ENCODE data around the gene PCOLCE2.
"Not testable (repeated sequence)": the region's sequence is repeated elsewhere in the genome, so short reads cannot be mapped to it uniquely, and the experiment has no call there.

PCOLCE2 gene

DNA sequence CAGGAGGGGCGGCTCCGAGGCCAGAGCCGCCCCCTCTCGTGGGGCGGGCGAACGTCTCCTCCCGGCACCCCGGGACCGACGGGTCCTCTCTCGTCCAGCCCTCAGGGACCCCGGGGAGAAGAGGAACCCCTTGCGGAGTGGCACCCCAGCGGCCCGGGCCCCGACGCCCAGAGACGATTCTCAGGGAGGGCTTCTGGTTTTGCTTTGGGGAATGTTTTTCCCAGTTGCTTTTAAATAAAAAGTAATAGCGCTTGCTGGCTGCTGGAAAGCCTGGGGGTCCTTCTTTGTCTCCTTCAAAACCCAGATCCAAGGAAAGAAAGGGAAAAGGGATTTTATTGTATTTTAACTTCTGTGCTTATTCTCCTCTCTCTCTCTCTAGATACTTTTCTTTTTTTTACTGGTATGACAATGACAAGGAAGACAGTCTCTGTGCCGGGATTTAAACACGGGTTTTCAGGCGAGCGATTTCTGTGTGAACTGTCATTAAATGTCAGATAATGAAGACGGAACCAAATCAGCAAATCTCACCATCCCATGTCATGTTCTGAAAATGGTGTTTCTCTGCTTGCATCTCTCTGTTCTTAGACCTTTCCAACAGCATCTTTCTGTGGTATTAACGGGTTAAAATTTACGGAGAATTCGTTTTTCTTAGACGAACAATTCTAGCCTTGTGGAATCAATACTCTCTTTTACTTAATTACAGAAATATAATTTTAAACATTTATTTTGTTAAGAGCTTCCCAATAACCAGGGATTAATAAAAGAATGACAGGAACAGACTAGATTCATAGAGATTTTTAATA is 530 bp upstream of the PCOLCE2 start:
- no peaks in the 10 kb centered on the region for H3K36me3 Mint-ChIP-seq
- peak overlapping the region; percentile 49 for H3K4me3 Mint-ChIP-seq
- H3K27ac Mint-ChIP-seq: no peak overlapping the region
- DNase-seq (ENCODE audit: low spot score in 2 of 2) (no peak), ATAC-seq (ENCODE audit: low read depth) (no peak)
- H3K27me3 Mint-ChIP-seq: peaks cover 14% of the 10 kb centered on the region
- H3K4me1 Mint-ChIP-seq: no peaks in the 10 kb centered on the region
- H3K9me3 Mint-ChIP-seq: no peaks in the 10 kb centered on the region

DNA sequence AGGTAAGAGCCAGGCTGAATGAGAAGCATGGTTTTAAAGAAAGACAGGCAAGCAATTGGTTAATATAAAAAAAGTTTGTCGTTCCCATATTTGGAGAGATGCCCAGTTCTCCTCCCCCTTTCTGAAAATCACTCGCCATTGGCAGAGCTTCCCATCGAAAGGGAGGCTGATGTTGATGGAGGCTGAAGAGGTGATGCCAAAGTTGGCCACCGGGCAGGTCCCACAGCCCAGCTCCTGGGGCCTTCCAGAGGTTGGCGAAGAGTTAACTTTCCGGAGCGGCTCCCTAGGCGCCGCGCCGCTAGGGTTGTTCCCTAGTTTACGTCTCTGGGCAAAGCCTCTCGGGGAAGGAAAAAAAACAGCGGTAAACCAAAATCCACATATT is 793 bp downstream of the PCOLCE2 start:
- ATAC-seq (ENCODE audit: low read depth) (no peak), DNase-seq (ENCODE audit: low spot score in 2 of 2) (no peak)
- no peaks in the 10 kb centered on the region for H3K9me3 Mint-ChIP-seq
- H3K4me3 Mint-ChIP-seq: peak overlapping the region; percentile 65
- peaks cover 14% of the 10 kb centered on the region for H3K27me3 Mint-ChIP-seq
- H3K4me1 Mint-ChIP-seq: no peaks in the 10 kb centered on the region
- H3K36me3 Mint-ChIP-seq: no peaks in the 10 kb centered on the region
- H3K27ac Mint-ChIP-seq: no peak overlapping the region

DNA sequence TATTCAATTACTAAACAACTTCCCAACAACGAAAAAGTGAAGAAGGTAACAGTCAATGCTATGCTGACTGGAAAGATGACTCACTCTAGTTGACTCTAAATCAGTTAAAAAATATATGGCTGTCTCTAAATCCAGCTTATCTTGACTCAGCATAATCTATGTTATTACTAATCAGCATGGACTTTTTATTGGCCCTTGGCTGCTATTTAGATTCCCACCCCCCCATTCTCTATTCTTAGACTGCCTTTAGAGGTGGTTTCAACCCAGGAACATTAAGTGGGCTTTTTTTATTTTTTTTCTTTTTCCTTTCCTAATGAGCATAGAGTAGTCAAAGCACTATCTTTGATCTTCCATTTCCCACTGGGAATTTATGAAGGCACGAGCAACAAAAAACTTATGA is 1.9 kb downstream of the PCOLCE2 start:
- no peak for DNase-seq (ENCODE audit: low spot score in 2 of 2)
- peaks cover 10% of the 10 kb centered on the region for H3K27me3 Mint-ChIP-seq
- H3K4me1 Mint-ChIP-seq: no peaks in the 10 kb centered on the region
- no peak overlapping the region for H3K4me3 Mint-ChIP-seq
- H3K36me3 Mint-ChIP-seq: no peaks in the 10 kb centered on the region
- no peak overlapping the region for H3K27ac Mint-ChIP-seq
- no peaks in the 10 kb centered on the region for H3K9me3 Mint-ChIP-seq
- no peak for ATAC-seq (ENCODE audit: low read depth)

DNA sequence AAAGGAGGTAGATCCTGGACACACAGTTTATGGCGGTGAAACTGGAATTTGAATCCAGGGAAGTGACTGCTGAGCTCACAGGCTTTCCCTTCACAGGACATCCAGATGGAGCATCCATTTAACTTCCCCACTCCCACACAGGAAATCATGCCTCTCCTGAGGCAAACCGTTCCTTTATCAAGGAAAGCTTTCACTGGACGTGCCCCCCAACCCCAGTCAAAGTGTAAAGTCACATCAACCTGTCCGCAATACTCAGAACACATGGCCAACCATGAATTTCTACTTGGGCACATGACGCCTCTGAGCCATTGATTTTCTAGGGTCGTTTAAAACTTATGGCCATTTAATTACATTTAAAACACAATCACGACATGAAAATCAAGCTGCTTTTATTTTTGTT is 2.9 kb downstream of the PCOLCE2 start:
- DNase-seq (ENCODE audit: low spot score in 2 of 2) (no peak), ATAC-seq (ENCODE audit: low read depth) (no peak)
- Mint-ChIP-seq H3K4me3 (no peak overlapping the region), H3K27me3 (peaks cover 11% of the 10 kb centered on the region), H3K4me1 (no peaks in the 10 kb centered on the region), H3K9me3 (no peaks in the 10 kb centered on the region), H3K36me3 (no peaks in the 10 kb centered on the region), H3K27ac (no peak overlapping the region)

DNA sequence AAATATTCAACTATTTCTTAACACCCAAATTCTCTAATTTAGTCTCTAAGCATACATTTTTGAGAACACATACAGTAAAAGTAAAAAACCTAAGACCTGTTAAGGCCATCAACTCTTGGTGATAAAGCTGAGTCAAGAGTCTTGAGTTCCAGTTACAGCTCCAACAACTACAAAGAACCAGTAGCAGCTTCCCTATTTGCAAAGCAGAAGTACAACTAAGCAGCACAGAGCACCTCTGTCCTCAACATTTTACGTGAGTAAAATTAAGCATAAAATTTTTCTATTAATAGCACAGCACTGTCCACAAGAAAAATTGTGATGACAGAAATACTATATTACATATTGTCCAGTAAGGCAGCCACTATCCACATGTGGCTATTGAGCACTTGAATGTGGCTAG is 4.4 kb downstream of the PCOLCE2 start:
- H3K27me3 Mint-ChIP-seq: peaks cover 9% of the 10 kb centered on the region
- no peak for ATAC-seq (ENCODE audit: low read depth)
- no peaks in the 10 kb centered on the region for H3K36me3 Mint-ChIP-seq
- no peaks in the 10 kb centered on the region for H3K4me1 Mint-ChIP-seq
- DNase-seq (ENCODE audit: low spot score in 2 of 2): no peak
- H3K27ac Mint-ChIP-seq: no peak overlapping the region
- no peak overlapping the region for H3K4me3 Mint-ChIP-seq
- H3K9me3 Mint-ChIP-seq: no peaks in the 10 kb centered on the region

DNA sequence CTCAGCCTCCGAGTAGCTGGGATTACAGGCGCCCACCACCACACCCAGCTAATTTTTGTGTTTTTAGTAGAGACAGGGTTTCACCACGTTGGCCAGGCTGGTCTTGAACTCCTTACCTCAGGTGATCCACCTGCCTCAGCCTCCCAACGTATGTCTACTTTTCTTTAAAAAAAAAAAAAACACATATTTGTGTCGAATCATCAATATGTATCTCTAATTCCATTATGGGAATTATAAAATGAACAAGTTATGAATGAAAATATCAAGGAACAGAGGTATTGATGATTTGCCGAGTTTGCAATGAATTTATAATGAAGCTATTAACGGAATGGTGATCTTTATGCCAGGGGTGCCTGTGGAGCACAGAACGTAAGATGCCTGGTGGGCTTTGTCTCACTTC is 5.3 kb downstream of the PCOLCE2 start:
- H3K4me3 Mint-ChIP-seq; H3K36me3 Mint-ChIP-seq; H3K27ac Mint-ChIP-seq; ATAC-seq (ENCODE audit: low read depth); H3K9me3 Mint-ChIP-seq; H3K4me1 Mint-ChIP-seq; DNase-seq (ENCODE audit: low spot score in 2 of 2); H3K27me3 Mint-ChIP-seq: not testable (repeated sequence)

DNA sequence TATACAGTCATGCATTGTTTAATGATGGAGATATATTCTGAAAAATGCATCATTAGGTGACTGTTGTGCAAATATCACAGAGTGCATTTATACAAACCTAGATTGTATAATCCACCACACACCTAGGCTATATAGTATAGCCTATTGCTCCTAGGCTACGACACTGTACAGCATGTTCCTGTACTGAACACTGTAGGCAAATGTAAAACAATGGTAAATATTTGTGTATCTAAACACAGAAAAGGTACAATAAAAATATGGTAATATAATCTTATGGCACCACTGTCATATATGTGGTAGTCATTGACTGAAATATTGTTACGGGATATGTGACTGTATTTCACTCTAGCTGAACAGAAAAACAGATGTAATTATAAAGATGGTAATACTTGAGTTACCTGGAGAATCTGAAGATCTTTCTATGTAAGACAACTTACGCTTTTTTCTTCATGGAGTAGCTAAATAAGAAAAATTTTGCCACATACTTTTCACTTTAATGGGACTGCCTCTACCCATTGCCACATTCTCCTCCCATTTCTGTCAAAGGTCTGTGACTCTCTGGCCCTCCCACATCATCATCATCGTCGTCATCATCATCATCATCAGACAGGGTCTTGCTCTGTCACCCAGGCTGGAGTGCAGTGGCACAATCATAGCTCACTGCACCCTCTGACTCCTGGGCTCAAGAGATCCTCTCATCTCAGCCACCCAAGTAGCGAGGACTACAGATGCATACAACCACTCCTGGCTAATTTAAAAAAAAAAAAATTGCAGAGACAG is 7.2 kb downstream of the PCOLCE2 start:
- Mint-ChIP-seq H3K4me1 (no peaks in the 10 kb centered on the region), H3K9me3 (no peaks in the 10 kb centered on the region), H3K36me3 (no peaks in the 10 kb centered on the region), H3K27ac (no peak overlapping the region), H3K4me3 (no peak overlapping the region), H3K27me3 (peaks cover 9% of the 10 kb centered on the region)
- DNase-seq (ENCODE audit: low spot score in 2 of 2): no peak
- no peak for ATAC-seq (ENCODE audit: low read depth)

DNA sequence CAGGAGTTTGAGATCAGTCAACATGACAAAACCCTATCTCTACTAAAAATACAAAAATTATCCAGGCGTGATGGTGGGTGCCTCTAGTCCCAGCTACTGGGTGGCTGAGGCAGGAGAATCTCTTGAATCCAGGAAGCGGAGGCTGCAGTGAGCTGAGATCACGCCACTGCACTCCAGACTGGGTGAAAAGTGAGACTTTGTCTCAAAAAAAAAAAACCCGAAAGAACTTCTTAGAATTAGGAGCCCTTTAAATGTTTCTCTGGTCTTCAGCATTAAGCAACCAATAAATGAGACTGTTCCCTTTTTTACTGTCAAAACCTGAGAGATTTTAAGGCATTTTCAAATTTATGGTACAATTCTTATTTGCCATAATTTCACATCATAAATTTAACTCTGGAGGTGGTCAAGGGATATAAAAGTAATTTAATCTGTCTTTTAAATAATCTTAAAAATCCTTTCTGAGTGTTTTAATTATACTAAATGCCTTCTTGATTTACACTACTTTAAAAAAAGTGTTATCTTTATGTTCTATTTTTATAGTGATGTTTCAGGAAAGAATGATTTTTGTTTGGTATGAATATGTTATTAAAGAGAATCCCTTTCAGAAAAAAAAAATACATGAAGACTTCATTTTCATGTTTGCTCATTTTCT is 10.1 kb downstream of the PCOLCE2 start:
- Mint-ChIP-seq H3K9me3 (no peaks in the 10 kb centered on the region), H3K27me3 (peaks cover 4% of the 10 kb centered on the region), H3K27ac (no peak overlapping the region), H3K4me1 (no peaks in the 10 kb centered on the region), H3K4me3 (no peak overlapping the region), H3K36me3 (no peaks in the 10 kb centered on the region)
- DNase-seq (ENCODE audit: low spot score in 2 of 2) (no peak), ATAC-seq (ENCODE audit: low read depth) (no peak)

DNA sequence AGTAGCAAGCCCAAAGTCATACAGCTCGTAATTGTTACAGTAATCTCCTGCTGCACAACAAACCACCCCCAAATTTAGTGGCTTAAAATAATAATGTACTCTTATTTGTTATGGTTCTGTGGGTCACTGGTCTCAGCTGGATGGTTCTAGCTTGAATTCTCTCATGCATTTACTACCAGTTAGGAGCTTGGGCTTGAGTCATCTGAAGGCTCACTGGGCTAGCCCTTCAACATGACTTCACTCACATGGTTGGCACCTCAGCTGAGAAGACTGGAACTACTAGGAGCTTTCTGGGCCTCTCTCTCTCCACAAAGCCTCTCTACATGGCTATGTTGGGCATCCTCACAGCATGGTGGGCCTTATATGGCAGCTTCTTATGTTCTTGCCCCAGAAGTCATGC is 12.5 kb downstream of the PCOLCE2 start:
- no peak for ATAC-seq (ENCODE audit: low read depth)
- no peaks in the 10 kb centered on the region for H3K4me1 Mint-ChIP-seq
- H3K4me3 Mint-ChIP-seq: no peak overlapping the region
- no peak overlapping the region for H3K27ac Mint-ChIP-seq
- no peaks in the 10 kb centered on the region for H3K9me3 Mint-ChIP-seq
- no peak for DNase-seq (ENCODE audit: low spot score in 2 of 2)
- H3K27me3 Mint-ChIP-seq: peaks cover 8% of the 10 kb centered on the region
- H3K36me3 Mint-ChIP-seq: no peaks in the 10 kb centered on the region

DNA sequence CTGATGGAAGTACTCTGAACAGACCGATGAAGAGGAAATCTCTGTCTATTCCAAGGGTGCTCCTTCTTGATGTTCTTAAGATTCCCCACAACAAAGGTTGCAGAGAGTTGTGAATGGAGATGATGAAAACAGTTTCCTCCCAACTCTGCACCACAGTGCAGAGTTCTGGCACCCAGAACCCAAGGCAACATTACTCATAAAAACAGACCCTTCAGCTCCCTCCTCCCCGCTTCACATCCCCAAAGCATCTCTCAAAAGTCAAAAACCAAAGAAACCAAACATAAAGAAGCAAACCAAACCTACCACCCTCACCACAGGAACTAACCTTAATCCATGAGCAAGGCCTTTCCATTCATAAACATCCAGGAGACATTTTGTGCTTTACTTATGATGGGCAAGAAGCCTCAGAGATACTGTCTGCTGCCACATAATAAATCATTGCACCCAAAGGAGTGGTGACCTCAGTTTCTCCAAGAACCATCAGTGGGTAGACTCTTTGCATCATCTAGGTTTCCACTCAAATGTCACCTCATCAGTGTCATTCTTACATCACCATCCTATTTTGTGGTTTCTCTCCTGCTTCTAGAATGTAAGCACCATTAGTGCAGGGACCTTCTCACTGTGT is 13.2 kb downstream of the PCOLCE2 start:
- Mint-ChIP-seq H3K36me3 (no peaks in the 10 kb centered on the region), H3K27me3 (peaks cover 8% of the 10 kb centered on the region), H3K9me3 (no peaks in the 10 kb centered on the region), H3K4me3 (no peak overlapping the region), H3K27ac (no peak overlapping the region), H3K4me1 (no peaks in the 10 kb centered on the region)
- ATAC-seq (ENCODE audit: low read depth) (no peak), DNase-seq (ENCODE audit: low spot score in 2 of 2) (no peak)

DNA sequence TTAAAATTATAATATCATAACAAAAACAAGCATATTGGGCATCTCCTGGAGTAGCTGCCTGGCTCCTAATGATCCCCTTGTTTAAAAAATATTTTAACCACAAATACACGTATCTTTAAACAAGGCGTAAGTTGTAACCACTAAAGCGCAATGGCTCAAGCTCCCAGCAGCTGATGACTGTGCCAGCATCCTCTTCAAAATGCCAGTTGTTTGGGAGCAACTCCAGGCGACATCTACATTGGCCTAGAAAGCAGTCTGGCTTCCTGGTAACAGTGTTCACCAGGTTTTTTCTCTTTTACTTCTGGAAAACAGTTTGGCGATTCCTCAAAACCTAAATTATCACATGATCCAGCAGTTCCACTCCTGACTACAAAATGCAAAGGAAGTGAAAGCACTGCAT is 13.8 kb downstream of the PCOLCE2 start:
- H3K27me3 Mint-ChIP-seq: peaks cover 8% of the 10 kb centered on the region
- H3K9me3 Mint-ChIP-seq: no peaks in the 10 kb centered on the region
- H3K36me3 Mint-ChIP-seq: no peaks in the 10 kb centered on the region
- DNase-seq (ENCODE audit: low spot score in 2 of 2): no peak
- no peak for ATAC-seq (ENCODE audit: low read depth)
- no peaks in the 10 kb centered on the region for H3K4me1 Mint-ChIP-seq
- no peak overlapping the region for H3K27ac Mint-ChIP-seq
- no peak overlapping the region for H3K4me3 Mint-ChIP-seq

DNA sequence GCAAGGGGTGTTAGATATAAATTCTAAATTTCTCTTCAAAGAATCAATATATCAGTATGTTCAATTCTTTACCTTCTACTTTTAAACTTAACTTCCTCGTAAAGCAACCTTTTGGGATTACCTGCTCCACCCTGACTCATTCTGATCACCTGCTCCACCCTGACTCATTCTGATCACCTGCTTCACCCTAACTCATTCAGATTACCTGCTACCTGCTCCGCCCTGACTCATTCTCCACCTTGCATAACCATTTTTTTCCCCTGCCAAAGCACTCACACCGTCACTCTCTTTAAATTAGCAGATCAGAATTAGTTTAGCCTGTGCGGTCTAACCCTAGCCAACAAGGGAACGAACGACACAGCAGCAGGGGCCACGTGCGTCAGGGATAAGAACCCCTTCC is 20.5 kb downstream of the PCOLCE2 start:
- not testable (repeated sequence) for H3K36me3 Mint-ChIP-seq; H3K9me3 Mint-ChIP-seq; ATAC-seq (ENCODE audit: low read depth); H3K27ac Mint-ChIP-seq; H3K4me3 Mint-ChIP-seq; DNase-seq (ENCODE audit: low spot score in 2 of 2); H3K4me1 Mint-ChIP-seq
- H3K27me3 Mint-ChIP-seq: peaks cover 10% of the 10 kb centered on the region

DNA sequence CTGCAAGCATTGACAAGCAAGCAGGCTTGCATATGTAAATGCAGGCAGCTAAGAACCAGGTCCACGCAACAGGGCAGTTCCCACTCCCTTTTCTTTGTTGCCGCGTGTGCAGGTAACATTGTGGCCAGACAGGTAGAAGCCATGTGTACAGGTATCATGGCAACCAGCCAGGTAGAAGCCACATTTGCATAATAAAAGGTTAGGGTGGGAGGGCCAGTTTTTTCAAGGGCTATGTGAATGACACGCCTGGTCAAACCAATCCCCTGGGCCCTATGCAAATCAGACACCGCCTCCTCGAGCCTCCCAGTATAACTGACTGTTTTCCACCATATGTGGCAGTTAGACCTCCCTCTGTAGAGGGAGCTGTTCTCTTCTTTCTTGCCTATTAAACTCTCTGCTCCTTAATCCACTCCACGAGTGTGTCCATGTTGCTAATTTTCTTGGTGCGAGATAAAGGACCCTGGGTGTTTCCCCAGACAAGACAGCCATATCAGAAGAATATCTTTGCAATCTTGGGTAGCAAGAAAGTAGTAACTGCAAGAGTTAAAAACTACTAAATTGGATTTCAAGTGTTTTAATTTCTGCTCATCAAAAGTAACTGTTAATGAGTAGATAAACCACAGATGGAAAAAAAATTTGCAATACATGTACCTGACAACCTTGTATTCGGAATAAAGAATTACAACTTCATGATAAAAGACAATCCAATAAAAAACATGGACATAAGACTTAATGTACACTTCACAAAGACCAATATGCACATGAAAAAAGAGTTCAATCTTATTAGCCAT is 21.8 kb downstream of the PCOLCE2 start:
- Mint-ChIP-seq H3K36me3 (no peaks in the 10 kb centered on the region), H3K9me3 (no peaks in the 10 kb centered on the region)
- DNase-seq (ENCODE audit: low spot score in 2 of 2): no peak

More for the DNA sequence above, 21.8 kb downstream of the PCOLCE2 start:
- Mint-ChIP-seq H3K27me3 (peaks cover 7% of the 10 kb centered on the region), H3K27ac (no peak overlapping the region), H3K4me1 (no peaks in the 10 kb centered on the region), H3K4me3 (no peak overlapping the region)
- ATAC-seq (ENCODE audit: low read depth): no peak

Measured in memory B cell (primary cell).